GM21529 (cell line): Measurements from ENCODE around the gene MIS18BP1.
A peak's percentile ranks its signal among the peaks of the same experiment; 100 is the strongest.
"Not testable (repeated sequence)": the region's sequence is repeated elsewhere in the genome, so short reads cannot be mapped to it uniquely, and the experiment has no call there.

Experiments
- ATAC-seq: cut with Tn5 transposase; IDR thresholded peaks from one replicate; pipeline ENCODE4 v1.9.1; 2021; ENCODE audit not compliant: unreplicated experiment

MIS18BP1 gene

DNA sequence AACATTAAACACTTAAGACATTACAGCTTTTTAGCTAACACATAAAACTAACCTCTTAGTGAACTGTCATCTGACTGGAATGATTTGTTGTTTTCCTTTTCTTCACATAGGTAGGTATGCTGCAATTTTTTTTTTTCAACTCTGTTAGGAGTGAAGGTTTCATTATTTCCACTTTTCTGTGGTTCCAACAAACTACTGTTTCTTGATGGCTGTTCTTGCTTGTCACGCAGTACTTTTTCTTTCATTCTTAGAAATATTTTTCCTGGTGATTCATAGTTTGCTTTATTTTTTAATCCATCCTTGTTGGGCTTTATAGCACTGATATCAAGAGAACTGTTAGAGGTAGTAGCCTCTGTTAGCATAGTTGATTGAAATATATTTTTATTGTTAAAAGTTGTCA, 6.3 kb downstream of the MIS18BP1 start:
- ATAC-seq, result peak; percentile 30

DNA sequence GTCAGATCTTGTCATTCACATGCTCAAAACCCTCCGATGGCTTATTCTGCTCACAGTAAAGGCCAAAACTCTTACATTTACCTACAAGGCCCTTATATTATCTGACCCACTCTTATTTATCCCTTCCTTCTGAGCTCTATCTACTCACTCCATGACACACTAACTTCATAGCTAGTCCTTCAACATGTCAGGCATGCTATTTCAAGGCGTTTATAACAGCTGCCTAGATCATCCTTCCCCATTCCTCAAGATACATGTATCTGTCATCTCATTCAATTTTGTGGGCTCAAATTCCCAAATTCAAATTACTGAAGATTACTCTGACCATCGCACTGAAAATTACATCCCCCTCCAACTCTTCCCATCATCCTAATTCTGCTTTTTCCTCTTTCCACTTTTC, 6.9 kb downstream of the MIS18BP1 start:
- ATAC-seq, result no peak

DNA sequence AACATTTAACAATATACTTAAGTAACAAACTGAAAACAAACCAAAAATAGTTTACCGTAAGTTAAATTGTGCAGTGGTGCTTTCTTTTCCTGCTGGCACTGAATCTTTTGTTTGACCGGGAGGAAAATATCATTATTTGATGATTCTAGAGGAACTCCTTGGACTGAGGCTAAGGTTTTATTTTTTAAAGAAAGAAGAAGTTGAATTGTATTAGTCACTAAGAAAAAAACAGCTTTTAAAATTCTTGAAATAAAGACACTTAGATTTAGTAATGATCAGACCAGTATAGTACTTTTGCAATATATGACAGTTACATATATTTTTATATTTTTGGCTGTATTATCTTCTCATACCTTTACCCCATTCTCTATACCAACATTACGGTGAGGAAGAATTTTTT, 10.3 kb downstream of the MIS18BP1 start:
- no peak for ATAC-seq

DNA sequence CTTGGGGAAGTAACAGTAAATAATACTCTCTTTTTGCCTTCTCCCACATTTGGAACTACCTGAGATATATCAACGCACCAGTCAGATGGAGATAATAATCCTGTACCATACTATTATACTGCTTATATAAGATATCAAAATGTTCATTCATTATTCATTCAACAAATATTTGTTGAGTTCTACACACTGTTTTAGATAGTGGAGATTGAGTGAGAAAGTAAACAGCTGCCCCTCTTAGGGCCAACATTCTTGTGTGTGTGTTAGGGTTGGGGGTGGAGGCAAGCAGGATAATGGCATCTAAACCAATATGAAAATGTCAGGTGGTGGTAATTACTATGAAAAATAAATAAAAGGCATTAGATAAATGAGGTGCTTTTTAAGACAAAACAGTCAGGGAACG, 14.0 kb downstream of the MIS18BP1 start:
- no peak for ATAC-seq

DNA sequence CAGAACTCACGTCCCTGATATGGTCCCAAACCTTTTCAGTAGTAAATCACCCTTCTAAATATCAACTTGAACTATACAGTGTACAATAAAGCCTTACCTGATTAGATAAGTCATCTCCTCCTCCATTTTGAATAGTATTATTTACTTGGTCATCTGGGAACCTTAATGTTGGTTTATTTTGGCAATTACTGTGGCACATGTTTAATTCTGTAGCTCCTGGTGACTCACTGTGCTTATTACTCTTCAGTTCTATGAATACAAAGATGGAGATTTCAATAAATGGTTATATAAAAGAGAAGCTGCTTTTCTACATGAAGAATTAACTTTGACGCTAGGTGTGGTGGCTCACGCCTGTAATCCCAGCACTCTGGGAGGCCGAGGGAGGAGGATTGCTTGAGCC, 25.4 kb downstream of the MIS18BP1 start:
- ATAC-seq, result no peak

DNA sequence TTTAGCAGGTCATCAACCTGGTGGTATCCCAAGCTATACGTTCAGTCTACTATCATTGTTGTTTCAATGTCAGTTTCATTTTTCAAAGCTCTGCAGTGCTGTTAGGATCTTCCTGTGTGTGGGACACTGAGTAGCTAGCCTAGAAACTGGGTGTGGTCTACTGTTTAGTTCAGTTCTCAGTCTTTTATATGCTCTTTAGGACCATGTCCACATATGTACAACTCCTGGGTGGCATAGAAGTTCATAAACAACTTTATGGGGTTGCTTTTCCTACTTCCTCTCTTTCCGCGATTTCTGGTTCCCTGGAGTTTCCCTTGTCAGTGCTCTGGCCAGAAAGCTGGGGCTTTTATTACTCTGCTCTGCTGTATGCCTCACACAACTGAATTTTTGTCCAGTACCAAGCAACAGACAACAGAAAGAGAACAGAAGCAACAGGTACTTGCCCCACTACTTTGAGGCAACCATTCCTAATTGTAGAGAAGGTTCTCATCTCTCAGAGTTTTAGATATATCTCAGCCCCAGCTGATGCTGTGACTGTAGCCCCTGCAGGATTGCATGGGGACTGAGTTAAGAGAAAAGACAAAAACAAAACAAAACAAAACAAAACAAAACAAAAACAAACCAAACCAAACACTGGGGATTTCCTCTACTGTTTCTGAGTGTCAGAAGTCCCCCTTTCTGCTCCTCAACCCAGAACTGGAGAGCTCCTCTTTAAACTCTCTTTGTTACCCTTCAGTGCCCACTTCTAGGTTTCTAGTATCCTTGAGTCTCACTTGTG, 30.3 kb downstream of the MIS18BP1 start:
- ATAC-seq, result no peak

DNA sequence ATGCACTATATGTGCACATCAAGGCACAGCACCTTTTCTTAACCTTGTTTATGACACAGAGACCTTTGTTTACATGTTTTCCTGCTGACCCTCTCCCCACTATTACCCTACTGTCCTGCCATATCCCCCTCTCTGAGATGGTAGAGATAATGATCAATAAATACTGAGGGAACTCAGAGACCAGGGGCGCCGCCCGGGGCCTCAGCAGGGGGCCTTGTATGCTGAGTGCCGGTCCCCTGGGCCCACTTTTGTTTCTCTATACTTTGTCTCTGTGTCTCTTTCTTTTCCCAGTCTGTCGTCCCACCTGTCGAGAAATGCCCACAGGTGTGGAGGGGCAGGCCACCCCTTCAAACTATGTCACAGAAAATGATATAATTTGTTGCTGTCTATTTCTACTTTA, 38.7 kb downstream of the MIS18BP1 start:
- ATAC-seq, result not testable (repeated sequence)

DNA sequence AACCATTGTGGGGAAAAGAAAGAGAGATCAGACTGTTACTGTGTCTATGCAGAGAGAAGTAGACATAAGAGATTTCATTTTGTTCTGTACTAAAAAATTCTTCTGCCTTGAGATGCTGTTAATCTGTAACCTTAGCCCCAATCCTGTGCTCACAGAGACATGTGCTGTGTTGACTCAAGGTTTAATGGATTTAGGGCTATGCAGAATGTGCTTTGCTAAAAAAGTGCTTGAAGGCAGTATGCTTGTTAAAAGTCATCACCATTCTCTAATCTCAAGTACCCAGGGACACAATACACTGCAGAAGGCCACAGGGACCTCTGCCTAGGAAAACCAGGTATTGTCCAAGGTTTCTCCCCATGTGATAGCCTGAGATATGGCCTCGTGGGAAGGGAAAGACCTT, 39.3 kb downstream of the MIS18BP1 start:
- not testable (repeated sequence) for ATAC-seq

DNA sequence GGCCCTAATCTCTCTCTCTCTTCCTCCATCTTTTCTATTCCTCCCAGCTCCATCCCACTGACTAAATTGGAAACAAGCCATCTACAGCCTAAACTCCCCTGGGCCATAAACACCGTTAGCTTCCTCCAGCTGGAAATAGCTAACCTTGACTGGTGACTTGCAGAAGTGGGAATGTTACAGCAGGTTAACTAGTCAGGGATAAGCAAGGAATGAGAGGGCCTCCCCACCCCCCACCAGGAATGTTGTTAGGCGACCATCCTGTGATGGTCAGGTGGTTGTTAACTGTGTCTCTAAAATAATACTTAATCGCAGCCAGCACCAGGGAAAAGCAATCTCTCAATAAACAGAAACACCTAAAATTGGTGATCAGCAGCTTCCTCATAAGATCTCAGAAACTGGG, 40.8 kb downstream of the MIS18BP1 start:
- ATAC-seq, result no peak

DNA sequence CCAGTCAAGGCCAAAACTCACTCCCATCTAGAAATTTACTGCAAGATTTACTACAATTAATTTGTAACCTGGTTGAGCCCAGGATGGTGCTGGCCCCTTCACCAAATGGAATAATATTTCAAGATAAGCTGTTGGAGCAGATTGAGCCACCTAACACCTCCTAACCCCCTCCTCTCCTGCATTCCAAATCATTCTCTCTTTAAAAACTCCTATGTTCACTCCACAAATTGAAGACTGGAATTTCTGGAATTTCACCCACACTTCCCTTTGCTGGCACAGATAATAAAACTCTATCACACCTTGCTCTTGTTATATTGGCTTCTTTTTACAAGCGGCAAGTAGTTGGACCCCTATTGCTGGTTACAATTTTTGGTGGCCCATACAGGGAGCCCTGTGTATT, 41.7 kb downstream of the MIS18BP1 start:
- ATAC-seq, result no peak

DNA sequence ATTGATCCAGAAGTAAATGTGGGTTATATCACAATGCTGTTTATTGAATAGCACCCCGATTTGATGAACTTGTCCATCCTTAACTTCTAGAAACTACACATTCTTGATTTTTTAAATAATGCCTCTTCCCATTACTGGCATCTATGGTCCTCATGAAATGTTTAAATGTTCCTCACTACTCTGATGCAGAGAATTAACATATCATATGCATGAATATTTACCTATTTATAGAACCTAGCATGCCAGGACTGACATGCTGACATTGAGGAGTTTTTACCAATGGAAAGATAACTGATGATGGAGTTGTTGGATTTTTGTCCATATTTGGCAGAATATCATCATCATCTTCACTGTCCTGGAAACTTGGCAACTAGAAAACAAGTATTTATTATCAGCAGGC, 42.8 kb downstream of the MIS18BP1 start:
- ATAC-seq, result no peak

DNA sequence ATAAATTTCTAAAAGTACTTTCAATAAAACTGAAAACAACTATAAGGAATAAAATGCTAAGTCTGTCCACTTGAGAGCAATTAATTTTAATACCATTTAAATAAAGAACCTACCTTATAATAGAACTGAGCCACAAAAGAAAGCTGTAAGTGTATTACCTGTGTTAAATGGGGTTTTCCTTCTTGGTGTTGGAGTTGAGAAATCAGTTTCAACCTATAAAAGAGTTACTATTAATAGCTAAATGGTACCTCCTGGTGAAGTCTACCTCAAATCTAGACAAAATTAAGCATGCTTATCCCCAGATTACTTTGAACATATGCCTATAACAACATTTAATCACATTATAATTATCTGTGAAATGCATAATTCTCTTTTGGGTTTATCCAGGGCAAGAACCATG, 48.8 kb downstream of the MIS18BP1 start:
- ATAC-seq, result no peak

DNA sequence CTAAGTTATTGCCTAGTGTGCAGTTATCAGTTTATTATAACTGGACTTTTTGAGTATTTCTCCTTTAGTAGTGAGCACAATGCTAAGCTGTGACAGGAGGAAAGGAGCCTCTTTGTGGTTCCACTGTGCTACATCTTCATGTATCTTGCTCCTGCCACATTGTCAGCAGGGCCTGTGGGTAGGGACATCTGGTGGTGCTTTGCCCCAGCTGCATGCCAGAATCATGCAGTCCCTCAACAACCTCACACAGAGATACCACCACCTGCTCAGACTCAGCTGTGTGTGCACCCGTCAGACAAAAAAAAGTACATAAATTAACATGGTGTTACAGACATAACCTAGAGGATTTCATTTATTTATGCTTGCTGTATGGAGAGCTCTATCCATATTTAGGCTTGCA, 51.1 kb downstream of the MIS18BP1 start:
- ATAC-seq, result peak; percentile 77

DNA sequence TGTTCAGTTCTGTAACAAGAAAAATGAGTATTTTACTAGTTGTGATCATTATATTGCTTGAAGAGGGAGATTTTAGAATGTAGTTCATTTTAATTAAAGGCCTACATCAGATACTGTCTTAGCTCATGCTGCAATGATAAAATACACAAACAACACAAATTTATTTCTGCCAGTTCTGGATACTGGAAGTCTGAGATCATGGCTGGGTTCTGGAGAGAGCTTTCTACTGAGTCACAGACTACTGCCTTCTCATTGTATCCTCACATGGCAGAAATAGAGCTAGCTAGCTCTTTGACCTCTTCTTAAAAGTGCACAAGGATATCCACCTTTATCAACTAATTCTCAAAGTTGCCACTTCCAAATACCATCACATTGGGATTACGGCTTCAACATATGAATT, 53.8 kb downstream of the MIS18BP1 start:
- ATAC-seq, result no peak

DNA sequence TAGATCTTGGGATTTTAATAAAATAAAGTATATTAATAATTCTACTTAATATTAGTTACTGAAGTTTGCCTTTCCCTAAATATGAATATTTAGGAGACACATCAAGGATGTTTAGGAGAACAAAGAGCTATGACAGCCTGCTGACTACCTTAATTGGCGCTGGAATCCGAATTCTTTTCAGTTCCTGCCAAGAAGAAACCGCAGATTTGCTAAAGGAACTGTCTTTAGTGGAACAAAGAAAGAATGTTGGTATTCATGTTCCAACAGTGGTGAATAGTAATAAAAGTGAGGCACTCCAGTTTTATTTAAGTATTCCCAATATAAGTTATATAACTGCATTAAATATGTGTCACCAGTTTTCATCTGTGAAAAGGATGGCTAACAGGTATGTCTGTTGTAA, 54.5 kb downstream of the MIS18BP1 start:
- no peak for ATAC-seq

DNA sequence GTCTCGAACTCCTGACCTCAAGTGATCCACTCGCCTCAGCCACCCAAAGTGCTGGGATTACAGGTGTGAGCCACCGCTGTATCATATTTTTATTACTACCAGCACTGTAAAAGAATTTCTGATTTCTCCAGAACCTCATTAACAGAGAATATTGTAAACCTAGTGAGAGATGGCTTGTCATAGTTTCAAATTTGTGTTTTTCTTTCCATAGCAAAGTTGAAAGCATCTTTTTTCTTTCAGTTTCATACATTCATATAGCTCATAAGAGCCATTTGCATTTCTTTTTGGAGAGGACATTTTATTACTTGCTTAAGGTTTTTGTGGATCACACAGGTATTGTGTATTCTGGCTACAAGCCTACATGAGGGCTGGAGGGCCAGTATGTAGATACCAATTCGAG, 58.0 kb downstream of the MIS18BP1 start:
- peak; percentile 64 for ATAC-seq

DNA sequence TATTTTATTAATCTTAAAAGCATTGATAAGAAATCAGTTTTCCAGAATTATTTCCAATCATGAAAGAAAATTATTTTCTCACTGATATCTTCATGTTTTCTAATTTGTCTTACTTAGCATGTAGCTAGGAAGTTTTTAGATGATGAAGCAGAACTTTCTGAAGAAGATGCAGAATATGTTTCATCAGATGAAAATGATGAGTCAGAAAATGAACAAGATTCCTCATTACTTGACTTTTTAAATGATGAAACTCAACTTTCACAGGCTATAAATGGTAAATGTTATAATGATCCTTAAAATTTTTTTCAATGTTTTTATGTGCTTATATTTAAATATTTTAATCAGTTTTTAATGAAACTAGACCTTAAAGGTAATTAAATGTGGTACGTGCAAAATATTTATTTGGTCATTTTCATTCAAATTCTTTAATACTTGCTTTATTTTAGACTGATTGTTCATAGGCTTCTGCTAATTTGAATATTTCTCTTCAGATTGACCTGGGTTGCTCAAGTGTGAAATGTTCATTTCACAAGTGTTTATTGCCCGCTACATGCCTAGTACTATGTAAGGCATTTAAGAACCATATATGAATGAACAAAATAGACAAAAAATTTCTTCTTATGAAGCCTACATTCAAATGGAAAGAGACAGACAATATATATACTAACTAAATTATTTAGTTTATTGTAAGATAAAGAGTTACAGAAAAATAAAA, 67.7 kb downstream of the MIS18BP1 start:
- ATAC-seq, result peak; percentile 65

DNA sequence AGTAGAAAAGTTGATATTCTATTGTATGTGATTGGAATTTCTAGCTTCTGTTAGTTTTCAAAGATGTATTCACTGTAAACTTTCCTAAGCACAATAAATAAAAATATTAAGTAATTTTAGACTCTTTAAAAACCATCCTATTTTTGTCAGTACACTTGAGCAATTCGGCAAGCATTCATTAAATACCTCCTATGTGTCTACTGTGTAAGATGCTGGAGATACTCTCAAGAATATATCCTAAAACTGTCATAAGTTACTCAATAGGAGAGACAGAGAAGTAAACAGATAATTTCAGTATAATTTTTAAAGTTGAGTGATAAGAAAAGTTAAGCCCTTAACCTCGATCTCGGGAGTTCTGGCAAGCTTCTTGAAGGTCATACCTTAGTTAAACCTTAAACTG, 71.2 kb downstream of the MIS18BP1 start:
- ATAC-seq, result no peak

DNA sequence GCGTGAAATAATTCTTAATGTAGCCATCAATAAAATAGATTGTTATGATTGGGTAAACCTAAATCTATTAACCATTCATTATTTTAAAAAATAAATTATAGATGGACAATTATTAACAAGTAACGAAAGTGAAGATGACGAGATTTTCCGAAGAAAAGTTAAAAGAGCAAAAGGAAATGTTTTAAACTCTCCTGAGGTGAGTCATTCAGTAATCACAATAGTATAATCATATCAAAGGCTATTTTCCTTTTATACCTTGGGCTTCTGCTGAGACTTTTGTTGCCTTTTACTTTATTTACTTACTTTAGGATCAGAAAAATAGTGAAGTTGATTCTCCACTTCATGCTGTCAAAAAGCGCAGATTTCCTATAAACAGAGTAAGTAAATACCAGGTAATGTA, 71.7 kb downstream of the MIS18BP1 start:
- ATAC-seq, result no peak

DNA sequence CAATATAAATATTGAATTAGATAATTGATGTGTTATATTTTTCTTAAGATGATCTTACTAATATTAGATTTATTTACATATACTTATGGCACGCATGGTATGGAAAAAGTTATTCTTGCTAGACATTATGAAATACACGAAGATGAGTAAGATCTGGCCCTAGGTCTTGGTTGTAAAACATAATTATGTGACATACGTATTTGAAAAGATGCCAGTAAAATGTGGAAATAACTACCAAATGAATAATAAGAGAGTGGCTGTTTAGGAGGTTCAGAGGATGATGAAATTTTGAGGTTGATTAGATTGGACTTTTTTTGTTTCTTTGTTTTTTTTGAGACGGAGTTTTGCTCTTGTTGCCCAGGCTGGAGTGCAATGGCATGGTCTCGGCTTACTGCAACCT, 75.9 kb downstream of the MIS18BP1 start:
- no peak for ATAC-seq

DNA sequence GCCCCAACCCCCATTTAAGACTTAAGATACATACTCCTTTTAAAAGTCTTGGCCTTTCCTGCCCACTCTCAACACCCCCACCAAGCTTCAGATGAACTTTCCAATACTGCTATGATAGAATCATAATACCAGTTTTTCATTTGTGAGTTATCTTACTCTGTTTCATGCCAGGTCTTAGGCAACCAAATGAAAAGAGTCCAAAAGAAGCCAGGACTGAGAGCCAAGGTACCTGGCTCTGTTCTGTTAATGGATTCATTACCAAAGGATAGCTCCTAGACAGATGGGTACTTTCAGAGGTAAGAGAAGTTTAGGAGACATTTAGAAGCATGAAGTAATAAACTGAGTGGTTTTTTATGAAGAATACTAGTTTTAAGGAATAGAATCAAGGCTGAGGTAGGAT, 83.1 kb downstream of the MIS18BP1 start:
- ATAC-seq, result no peak

DNA sequence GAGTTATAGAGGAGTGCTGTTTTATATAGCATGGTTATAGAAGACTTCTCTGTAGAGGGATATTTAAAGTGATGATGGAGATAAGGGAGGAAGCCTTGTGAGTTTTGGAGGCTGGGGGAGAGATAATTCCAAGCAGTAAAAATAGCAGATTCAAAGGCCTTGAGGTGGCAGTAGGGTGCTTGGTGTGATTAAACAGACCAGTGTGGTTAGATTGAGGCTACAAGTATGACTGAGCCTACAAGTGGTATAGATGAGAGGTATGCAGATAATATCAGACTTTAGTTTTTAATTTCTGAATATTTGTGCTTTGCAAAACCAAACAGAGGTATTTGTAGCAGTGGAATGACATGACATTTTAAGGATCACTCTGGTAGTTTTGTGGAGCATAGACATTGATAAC, 96.9 kb downstream of the MIS18BP1 start:
- no peak for ATAC-seq
